ENCODE results near the gene CAMK1G.

CAMK1G gene

GRCh38 chr1:209645574-209646452, 62.3 kb downstream of the CAMK1G start:
- DNase-seq: no peak

- DNase-seq: no peak
Measured at GRCh38 chr1:209646558-209646957, 63.0 kb downstream of the CAMK1G start.

GRCh38 chr1:209647156-209647555, 63.6 kb downstream of the CAMK1G start:
- no peak for DNase-seq

DNA sequence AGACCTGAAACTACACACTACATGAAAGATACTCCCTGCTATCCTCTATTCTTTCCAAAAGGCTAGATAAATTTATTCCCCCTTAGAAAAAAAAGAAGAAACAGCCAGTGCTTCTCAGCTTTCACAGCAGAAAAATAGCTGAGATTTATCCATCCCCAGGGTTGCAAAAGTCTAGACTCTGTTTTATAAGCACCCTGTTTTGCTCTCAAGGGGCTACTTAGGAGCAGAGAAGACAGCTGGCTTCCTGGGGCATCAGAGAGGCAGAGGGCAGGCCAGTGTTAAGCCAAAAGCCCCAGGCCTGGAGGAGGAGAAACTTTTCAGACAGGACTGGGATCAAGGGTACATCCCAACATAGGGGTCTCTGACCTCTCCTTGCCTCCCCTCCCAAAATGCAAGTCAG, 64.8 kb downstream of the CAMK1G start:
- DNase-seq: no peak

DNA sequence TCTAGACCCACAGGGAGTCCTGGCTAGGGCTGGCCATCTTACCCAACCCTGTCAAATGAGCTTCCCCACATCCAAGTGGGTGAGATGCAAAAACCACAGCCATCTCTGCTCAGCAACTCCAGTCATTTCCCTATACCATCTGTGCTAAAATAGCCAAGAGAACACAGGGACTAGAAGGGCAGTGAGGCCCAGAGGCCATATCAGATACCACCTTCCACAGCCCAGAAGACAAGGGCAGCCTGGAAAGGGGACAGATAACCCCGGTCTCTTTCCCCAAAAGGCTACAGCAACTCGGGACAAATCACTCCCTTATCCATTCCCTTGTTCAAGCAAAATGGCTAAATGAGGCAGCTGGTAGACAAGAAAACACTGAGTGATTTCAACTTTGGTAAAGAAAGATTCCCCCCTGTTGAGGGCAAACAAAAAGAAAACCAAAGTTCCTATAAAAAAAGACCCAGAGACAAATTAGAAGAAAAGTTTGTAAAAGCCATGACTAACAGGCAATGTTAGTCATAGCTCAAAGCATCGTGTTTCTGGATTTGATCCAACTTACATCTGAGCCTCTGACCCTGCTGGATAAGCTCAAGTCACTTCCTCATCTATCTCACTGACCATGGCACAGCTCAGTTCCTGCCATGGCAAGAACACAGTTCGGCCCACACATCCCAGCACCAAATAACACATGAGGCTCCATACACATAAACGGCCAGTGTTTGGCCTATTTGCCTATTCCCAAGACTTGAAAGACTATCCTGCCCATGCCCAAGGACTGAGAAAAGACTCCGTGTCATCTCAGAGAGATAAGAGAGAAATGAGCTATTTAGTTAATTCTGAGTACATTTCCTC, 65.6 kb downstream of the CAMK1G start:
- DNase-seq: no peak

- no peak for DNase-seq
Measured at GRCh38 chr1:209650454-209650853, 66.9 kb downstream of the CAMK1G start.

DNA sequence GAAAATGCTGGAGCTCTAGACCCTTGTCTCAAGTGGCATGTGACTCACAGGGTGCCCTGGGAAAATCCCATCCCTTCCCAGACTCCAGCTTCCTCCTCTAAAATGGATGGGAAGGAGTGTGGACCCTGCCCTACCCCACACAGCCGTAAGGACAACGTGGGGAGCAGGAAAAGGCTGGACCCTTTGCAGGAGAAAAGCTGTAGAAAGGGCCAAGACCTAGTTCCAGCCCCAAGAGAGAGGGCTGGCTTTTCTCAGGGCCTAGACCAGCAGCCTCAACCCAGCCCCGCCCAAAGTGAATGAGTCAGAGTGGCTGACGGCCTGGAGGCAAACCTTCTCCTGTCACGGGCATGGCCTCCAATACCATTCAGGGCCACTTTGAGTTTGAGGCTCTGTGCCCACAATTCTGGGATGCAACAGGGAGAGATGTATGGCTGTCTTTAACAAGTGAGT, 67.6 kb downstream of the CAMK1G start:
- DNase-seq: no peak

GRCh38 chr1:209652121-209652735, 68.7 kb downstream of the CAMK1G start, which contains the start of gene LAMB3:
LAMB3 (minus strand) TSS chr1:209652425; CDS start chr1:209650944, 1,481 bp downstream.
- DNase-seq: no peak

GRCh38 chr1:209652873-209653401, 69.4 kb downstream of the CAMK1G start:
- no peak for DNase-seq

DNA sequence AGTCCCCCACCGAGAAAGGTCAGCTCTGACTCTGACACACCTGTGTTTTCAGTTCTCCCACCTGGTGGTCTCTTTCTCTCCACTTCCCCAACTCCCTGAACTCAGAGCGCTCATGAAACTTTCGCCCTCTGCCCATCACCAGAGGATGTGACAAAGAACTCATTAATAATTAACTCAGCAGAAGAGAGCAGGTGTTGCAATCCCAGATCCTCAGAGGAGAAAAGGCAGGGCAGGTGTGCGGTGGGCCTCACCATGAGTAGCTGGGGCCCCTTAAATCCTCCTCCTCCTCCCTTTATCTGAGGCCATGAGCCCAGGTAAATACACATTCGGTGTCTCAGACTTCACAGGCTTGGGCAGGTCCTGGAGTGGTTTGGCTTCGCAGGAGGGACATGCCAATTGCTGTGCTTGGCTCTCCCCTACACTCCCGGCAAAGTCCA, 70.4 kb downstream of the CAMK1G start:
- no peak for DNase-seq

DNA sequence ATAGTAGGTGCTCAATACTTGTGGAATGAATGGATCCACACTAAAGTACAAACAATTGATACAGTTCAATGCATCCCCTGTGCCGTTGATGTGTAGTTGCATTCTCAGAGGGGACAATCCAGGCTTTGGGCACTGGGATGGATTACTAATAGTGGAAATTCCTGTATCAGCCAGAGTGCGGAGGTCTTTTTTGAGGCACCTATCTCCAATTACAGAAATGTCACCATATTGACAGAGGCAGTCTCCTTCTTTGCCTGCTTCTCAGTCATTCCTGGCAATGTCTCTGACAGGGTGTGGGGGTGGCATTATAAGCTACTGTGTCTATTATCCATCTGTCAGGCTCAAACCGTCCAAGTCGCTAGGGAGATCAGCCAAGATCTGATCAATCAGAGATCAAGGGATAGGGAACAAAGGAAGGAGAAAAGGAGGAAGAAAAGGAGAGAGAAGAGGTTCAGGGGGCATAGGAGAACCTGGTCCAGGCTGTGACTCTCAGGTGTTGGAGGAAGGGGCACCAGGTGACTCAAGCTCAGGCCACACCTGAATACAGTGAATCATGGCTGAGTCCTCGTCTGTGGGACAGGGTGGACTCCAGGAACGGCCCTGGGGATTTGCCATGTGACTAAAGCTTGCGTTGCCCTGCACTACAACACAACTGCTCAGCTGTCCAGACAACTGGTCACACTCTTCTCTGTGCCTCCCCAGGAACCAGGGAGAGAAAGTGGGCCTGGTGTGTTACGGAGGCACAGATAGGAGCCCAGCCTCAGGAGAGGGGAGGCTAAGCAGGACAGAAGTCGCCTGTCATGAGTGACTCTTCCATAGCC, 72.1 kb downstream of the CAMK1G start:
- no peak for DNase-seq

GRCh38 chr1:209657140-209657879, 73.8 kb downstream of the CAMK1G start:
- no peak for DNase-seq

DNA sequence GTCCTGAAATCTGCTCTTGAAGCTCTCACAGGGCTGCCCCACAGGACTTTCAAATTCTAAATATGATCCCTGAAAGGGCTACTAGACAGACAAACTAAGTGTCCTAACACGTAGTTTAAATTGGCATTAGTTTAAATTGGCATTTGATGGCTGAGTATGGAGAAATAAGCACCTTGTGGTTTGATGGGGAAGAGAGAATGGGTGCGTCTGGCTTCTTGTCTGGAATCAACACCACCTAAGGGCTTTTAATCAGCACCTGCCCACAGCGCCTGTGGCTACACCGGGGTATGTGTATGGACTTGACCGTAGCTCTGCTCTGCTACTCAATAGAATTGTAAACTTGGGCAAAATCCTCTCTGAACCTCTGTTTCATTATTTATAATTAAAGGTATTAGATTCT, 74.4 kb downstream of the CAMK1G start:
- no peak for DNase-seq

- DNase-seq: no peak
Measured at GRCh38 chr1:209659909-209660308, 76.4 kb downstream of the CAMK1G start.

DNA sequence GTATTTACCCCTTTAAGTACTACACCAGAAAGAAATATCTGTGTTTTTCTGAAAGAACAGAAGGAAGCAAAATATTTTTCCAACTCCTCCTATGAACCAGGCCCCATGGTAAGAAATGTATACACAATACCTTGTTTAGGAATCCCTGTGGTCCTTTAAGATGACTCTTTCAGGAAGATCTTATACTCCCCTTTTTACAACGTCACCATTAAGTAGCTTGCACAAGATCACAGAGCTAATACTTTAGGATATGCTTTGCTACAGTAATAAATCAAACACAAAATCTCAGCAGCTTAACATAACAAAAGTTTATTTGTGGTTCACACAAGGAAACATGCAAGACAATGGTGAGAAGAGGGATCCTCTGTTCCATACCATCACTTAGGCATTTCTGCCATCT, 77.6 kb downstream of the CAMK1G start:
- DNase-seq: no peak

DNA sequence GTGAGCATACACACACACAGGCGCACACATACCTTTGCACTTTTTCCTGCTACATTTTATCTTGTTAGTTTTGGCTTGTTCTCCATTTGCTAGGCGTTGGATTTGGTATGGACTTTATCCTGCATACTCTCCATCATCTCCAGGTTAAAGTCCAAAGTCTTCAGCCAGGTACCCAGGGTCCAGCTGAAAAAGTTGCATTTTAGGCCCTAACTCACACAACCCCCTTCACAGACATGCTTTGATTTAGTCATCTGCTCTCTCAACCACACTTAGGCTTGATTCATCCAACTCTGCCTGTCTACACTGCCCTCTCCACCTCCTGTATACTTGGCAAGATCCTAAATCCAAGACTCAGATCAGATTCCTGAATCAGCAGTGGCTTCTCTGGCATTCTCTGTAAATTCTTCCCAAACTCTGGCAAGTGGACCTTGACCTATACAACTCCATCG, 79.4 kb downstream of the CAMK1G start:
- DNase-seq: no peak
